ENCODE data around the gene NECAP2.
"Not testable (repeated sequence)": the region's sequence is repeated elsewhere in the genome, so short reads cannot be mapped to it uniquely, and the experiment has no call there.

NECAP2 gene

DNA sequence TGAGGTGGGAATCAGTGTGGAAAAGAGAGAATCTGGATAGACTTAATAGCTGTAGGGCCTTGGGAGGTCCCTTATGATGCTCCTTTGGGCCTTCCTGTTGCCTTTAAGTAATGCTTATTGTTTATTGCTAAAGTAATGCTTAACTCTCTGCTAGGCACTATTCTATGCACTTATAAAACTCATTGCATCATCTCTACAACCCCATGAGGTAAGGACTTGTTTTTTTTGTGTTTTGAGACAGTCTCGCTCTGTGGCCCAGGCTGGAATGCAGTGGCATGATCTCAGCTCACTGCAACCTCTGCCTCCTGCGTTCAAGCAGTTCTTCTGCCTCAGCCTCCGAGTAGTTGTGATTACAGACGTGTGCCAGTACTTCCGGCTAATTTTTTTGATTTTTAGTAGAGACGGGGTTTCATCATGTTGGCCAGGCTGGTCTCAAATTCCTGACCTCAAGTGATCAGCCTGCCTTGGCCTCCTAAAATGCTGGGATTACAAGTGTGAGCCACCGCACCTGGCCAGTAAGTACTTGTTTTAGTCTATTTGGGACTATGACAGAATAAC lies 22.3 kb downstream of the NECAP2 start:
- DNase-seq, result no peak

DNA sequence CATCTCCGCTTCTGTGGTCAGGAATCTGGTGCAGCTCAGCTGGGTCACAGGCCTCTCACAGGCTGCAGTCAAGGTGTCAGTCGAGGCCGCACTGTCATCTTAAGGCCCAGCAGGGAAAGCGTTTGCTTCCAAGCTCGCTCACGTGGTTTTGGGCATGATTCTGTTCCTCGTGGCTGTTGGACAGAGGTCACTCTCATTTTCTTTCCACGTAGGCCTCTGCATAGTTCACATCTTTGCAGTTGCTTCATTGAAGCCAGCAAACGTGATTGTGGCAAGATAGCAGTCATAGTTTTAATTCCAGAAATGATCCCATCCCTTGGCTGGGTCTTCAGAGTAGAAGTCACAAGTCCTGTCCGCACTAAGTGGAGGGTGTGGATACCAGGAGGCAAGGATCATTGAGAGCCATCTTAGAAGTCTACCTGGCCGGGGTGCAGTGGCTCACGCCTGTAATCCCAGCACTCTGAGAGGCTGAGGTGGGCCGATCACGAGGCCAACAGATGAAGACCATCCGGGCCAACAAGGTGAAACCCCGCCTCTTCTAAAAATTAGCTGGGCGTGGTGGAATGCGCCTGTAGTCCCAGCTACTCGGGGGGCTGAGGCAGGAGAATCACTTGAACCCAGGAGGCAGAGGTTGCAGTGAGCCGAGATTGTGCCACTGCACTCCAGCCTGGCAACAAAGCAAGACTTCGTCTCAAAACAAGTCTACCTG lies 24.5 kb downstream of the NECAP2 start:
- DNase-seq, result no peak

DNA sequence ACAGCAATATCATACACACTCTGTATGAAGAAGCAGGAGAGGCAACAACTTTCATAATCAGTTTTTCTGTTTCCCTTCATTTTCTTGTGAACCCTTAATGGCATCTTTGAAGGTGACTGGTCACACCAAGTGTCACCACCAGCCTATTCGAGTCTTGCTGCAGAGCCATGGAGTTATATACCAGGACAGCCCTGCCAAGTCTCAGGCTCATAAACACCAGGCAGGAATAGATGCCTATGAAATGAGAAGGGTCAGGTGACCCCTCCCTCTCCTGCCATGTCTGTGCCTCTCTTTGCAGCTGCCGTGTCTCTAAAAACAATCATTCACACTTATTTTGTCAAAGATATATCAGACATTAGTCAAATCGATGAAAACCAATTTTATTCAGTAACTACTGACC lies 28.0 kb downstream of the NECAP2 start:
- DNase-seq, result no peak

DNA sequence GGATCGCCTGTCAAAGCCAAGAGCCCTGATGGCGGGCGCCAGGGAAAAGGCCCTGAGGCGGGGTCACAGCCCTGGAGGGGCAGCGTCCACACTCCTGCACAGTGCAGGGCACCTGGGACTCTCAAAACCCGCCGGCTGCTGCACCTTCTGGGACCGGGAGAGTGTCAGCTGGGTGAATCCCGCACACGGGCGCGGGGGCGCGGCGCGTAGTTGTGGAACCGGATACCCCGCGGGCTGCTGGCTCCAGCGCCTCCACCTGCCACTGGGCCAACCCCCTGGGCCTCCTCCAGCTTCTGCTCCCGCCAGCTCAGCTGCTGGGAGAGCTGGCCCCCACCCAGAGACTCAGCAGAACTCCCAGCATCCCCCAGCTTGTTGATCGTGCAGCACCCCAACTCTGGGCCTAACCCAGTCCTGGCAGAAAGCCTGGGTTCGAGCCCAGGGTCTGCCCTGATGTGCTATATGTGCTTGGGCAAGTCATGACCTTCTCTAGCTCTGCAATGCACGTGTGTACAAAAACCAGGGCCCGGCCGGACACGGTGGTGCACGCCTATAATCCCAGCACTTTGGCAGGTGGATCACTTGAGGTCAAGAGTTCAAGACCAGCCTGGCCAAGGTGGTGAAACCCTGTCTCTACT lies 33.8 kb downstream of the NECAP2 start:
- DNase-seq, result no peak

DNA sequence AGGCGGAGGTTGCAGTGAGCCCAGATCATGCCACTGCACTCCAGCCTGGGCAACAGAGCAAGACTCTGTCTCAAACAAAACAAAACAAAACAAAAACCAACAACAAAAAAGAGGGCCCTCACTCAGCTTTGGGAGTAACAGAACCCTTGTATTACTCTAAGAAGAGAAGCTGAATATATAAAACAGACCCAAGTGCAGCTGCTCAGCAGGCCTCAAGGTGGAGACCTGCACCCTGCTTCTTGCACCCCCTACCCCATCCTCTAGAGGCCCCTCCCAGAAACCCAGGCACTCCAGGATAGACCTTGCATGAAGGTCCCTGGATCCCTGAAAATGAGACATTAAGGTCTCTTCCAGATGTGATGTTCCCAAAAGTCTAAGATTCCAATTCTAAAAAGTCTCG lies 34.4 kb downstream of the NECAP2 start:
- DNase-seq, result not testable (repeated sequence)

DNA sequence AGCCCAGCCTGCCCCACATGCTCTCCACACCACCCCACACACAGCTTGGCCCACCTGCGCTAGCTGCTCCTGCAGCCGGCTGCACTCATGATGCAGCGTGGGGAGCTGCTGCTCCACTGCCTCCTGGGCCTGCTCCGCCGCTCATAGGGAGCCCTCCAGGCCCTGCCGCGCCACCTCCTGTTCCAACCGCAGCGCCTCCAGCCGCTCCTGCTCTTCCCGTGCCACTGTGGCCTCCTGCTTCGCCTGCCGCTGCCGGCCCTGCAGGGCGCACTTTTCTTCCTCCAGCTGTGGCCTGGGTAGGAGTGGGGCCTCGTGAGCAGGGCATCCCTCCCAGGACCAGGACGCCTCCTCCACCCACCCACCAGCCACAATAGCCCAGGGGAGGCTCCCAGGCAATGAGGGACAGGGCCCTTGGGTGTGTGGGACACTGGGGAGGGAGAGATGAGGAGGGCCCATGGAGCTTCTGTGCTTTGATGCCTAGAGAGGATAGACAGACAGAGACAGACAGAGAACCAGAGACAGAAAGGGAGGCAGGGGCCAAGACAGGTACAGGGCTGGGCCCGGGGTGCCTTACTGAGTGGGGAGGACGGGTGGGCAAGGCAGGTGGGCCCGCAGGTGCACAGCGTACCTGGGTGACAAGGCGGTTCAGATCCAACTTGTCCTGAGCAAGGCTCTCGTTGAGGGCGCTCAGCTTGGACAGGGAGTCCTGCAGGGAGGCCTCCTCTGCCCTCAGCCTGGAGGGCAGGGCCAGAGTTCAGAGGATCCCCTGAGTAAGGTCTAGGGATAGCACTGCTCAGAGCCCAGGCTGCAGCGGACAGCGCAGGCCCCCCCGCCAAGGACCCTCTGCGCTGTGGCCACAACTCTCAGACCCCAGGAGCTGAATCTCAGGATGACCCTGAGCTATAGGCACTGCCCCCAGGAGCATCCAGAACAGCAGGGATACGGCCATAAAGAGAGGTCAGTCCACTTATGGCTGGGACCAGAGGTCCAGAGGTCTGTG lies 35.5 kb downstream of the NECAP2 start:
- DNase-seq, result not testable (repeated sequence)

DNA sequence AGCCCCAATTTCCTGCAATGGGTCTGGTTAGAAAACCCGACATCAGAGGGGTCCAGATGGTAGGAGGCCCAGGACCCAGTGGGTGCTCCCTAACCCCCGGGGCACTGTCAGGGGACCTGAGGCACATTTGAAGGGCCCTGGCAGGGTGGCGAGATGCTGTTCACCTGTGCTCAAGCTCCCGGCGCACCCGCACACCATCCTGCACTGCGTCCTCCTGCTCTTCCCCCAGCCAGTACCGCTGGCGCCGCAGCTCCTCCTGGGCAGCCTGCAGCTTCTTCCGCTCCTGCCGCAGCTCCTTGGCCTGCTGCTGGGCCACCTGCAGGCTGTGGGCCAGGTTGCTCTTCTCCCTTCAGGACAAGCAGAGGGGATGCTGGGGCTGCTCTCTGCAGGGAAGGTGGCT lies 37.6 kb downstream of the NECAP2 start:
- no peak for DNase-seq

DNA sequence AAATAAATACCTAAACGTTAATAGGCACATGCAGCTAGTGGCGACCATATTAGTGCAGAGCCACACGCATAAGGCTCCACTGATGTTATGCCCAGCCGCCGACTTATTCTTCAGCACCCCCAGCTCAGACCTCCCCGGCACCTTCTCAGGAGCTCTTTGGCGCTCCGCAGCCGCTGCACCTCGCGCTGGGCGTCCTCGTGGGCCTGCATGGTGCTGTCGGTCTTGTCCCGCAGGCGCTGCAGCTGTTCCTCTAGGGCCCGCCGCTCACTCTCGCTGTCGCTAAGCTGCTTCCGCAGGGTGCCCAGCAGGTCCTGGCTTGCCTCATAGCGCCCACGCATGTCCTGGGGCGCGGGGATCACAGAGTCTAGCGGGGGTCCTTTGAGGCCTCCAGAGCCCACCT lies 42.6 kb downstream of the NECAP2 start:
- DNase-seq, result not testable (repeated sequence)

DNA sequence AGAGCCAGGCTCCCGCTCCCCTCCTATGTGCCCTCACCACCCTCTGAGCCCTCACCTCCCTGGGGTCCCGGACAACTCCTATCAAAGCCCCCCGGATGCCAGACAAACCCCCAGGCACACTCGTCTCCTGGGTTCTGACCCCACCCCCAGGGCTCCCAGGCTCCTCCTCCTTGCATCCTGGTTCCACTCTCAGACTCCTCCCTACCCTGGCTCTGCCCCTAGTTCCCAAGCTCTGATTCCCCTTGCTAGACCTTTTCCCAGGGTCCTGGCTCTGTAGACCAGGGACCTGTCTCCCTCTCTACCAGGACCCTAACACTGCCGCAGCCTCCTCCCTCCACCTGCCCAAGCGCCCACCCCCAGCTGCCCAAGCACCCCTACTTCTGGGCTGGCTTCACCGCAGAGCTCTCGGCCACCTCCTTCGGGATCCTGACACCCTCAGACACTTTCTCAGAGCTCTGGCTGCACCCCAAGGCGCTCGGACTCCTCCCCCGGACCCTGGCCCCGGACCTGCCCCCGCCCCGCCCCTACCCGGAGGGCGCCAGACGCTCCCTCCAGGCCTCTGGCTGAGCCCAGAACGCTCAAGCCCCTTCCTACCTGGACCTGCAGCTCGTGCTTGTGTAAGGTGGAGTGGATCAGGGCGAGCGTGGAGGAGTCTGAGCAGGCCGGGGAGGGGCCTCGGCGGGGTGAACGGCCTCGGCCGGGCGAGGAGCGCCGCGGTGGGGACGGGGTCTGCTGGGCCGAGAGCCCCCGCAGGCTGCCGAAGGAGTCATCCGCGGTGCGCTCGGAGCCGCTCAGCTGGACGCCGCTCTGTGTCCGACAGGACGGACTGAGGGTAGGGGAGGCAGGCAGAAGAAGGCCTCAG lies 43.3 kb downstream of the NECAP2 start:
- not testable (repeated sequence) for DNase-seq

DNA sequence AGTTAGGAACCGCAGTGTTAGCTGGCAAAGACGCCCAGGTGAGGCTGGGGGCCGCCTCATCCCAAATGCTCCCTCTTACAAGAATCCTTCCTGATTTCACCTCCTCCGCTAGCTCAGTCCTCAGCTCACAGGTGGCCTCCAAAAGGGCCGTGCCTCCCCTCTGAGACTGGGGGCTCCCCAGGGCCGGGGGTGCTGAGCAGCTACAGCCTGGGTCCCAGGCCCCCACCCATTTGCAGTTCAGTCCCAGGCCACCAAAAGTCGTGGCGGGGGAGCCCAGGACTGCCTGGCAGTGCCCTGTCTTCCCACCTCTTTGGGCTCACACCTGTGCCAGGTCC lies 43.9 kb downstream of the NECAP2 start:
- no peak for DNase-seq

DNA sequence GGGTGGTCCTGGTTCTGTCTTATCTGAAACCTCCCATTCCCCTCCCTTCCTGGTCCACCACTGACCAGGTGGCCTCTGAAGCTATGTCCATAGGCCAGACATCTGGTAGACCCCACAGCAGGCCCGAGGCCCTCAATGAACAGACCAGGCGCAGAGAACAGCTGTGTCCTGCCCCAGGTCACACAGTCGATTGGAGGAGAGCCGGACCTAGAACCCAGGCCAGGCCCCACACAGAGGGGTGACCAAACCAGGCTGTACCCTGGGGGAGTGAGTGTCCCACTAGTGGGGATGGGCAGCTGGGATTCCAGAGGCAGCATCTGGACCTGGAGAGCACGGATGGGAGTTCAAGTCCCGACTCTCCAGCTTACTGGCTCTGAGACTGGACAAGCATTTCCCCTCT lies 44.4 kb downstream of the NECAP2 start:
- DNase-seq, result no peak

DNA sequence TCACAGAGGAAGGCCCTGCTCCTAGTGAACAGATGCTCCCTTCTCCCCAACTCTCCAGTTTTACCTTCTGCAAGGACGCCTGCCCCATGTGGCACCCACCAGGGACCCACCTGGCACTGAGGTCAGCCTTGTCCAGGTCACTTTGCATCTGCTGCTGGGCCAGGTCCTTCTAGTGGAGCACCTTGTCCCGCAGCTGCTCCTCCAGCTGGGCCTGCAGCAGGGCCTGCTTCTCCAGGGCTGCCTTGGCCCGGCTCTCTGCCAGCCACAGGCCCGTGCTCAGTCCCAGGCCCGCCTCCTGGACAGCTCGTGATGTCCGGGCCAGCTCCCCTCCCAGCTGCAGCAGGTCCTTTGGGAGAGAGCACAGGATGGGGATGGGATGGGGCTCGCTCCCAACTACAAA lies 45.8 kb downstream of the NECAP2 start:
- not testable (repeated sequence) for DNase-seq

DNA sequence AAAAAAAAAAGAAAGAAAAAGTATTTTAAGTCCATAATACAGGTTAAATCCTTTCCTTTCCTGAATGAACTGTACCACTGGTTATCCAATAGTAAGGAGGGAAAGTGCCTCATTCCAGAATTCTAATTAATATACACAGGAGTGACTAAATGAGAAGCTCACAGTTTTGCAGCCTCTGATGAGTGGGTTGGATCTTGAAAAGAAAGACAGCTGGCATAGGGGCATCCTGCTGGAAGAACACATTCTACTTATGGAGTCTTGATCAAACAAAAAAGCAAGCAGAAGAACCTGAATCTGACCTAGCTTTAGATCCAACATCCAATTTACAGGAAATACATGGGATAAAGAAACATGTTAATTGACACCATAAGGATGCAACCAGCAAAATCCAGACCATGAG lies 46.5 kb downstream of the NECAP2 start:
- not testable (repeated sequence) for DNase-seq

DNA sequence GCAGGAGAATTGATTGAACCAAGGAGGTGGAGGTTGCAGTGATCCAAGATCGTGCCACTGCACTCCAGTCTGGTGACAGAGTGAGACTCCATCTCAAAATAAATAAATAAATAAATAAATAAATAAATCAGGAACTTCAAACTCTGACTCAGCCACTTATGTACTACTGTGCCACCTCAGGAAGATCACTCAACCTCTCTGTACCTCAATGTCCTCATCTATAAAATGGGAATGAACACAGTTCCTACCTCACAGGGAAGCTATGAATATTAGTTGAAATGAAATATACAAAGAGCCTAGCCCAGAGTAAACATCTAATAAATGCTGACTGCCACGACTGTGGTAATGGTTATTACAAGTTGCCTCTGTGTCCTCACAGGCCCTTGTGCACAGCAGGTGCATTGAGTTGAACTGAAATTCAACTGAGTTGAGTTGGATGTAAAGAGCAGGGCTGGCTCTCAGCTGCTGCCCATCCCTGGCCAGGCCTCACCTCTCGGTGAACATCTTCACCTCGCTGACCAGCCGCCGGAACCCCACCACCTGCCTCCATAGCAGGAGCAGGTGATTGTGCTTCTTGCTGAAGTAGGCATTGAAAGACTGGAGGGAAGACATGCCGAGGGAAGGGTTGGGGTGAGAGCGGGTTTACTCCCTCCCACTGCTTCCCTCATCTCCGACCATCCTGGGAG lies 48.8 kb downstream of the NECAP2 start:
- not testable (repeated sequence) for DNase-seq

DNA sequence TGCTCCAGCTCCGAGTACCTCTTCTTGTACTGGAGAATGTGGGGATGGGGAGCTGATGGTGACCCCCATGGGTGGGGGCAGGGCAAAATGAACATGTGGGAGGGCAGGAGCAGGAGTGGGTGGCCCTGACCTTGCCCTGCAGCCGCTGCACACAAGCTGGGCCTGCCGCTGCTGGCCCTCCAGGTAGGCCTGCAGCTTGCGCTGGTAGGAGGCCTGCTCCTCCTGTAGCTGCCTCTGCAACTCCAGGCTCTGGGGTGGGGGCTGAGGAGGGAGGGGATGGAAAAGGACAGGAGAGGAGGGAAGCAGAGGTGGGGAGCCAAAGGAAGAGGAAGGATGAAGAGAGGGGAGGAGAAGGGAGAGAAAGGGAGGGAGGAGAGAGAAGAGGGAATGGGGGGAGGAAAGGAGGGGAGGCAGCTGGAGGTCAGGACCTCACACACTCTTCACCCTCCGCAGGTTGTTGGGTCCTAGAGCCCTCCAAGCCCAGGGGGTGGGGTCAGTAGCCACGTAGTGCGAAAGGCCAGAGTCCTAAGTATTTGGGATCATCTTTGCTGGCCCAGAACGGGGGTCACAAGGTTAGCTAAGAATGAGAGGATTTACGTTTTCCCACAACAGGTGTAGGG lies 50.6 kb downstream of the NECAP2 start:
- no peak for DNase-seq

DNA sequence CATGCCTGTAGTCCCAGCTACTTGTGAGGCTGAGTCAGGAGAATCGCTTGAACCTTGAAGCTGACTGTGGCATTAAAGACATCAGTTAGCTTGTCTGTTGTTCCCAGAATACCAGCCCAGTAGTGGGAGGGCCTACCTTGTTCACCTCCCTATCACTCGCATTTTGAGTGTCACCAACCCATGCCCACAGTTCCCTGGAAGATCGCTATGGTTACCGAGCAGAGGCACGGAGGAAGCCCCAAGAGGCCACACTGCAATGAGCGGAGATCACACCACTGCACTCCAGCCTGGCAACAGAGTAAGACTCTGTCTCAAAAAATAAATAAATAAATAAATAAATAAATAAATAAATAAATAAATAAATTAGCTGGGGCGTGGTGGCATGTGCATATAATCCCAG lies 52.4 kb downstream of the NECAP2 start:
- DNase-seq, result not testable (repeated sequence)

DNA sequence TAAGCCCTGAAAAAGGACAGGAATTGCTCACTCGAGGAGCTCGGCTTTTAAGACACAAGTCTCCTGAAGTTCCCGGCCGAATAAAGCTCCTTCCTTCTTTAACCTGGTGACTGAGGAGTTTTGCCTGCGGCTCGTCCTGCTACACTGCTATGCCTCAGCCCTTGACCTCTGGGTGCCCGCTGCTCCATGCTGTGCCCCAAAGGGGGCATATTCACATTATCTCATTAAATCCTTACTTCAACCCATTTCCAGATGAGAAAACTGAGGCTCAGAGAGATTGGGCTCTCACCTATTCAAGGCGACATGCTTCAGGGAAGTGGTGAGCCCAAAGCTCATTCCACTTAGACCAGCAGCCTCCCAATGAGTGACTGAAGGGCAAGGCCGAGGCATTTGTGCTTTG lies 53.2 kb downstream of the NECAP2 start:
- DNase-seq, result not testable (repeated sequence)

DNA sequence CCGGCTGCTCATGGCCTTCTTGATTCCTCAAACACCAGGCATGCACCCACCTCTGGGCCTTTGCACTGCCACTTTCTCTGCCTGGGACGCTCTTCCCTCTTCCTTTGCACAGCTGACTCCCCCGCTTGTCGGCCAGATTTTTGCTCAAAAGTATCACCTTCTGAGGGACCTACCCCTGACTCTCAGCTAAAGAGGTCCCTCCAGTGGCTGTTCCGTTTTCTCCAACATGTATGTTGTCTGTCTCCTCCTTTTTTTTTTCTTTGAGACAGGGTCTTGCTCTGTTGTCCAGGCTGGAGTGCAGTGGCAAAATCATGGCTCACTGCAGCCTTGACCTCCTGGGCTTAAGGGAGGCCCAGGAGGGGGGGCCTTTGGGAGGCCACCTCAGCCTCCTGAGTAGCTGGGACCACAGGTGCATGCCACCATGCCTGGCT lies 57.0 kb downstream of the NECAP2 start:
- DNase-seq, result not testable (repeated sequence)

DNA sequence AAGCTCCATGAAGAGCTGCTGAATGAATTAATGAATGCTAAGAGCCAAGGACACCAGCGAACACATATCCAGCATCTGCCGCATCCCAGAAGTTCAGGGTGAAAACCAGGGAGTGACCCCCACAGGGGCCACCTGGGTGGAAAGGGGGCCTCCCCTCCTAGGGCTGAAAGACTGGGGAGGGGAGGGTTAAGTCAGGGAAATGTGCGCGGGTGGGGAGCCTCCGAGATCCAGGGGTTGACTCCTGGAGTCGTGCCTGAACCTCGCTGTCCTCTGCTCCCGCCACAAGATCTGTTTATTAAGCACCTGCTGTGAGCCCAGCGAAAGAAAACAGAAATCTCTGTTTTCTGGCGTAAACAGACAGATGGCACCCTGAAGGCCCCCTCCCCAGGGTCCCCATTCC lies 57.5 kb downstream of the NECAP2 start:
- not testable (repeated sequence) for DNase-seq

DNA sequence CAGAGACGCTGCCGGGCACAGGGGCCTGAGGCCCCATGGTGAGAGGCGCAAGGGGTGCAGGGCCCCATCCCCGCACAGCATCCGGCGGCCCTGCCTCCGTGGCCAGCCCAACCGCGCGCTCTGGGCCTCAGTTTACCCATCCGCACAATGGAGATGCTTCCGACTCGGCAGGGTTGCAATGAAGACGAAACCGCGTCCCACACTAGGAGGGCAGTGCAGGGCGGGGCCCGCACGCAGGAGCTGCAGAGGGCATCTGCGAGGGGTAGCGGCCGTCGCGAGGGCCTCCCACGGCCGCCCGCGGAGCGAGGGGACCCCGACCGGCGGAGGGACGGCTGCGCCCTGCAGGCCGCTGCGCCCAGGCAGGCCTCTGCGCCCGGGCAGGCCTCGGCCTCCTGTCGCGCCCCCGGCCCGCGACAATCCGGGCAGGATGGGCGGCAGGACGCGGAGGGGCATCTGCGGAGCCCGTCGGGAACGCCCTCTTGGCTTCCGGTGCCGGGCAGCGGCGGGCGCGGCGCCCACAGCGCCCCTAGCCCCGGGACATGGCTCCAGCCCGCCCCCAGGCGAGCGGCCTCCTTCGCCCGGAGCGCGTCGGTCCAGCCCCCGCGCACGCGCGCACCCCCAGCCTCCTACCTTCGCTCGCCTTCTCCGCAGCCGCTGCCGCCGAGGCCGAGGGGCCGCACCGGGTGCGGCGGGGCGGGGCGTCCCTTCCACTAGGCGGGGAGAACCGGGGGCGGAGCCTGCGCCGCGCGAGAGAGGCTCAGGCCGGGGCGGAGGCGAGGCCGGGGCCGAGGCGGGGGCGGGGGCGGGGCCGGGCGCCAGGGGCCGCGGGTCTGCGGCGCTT lies 58.3 kb downstream of the NECAP2 start:
- peak; percentile 64 to 75 (median 71) for DNase-seq
